ENCODE measurements around the gene SACM1L. TPM values are rescaled to one million over a fixed set of nuclear protein-coding genes. Genes with fewer than 3 reads are reported as not detected.

SACM1L gene
- total and polyA plus RNA-seq, 2 donors (not counting 3 experiments of a cell fraction or from before 2014, with no cell fraction given): 11.9 to 39.9 TPM

- peaks cover 2 to 9% of the 10 kb centered on the region in 2 experiments for H3K36me3 ChIP-seq (ENCODE audit: control insufficient read depth in 2 of 2, extremely low read depth in 1 of 2, insufficient read depth in 2 of 2, low read length in 2 of 2)
- H3K79me2 ChIP-seq (ENCODE audit: control insufficient read depth, insufficient read depth, low read length): no peaks in the 10 kb centered on the region
- FAIRE-seq (no peak), DNase-seq (ENCODE audit: low read depth, low spot score) (no peak)
- dilution Hi-C loops (cut with MboI; ENCODE audit: extremely low pct_ligation_motif_present, low sequenced_read_pairs): no loop called here
- no peak overlapping the region for H2AFZ ChIP-seq (ENCODE audit: low read depth, low read length)
- H3K9me1 ChIP-seq (replicated peaks; ENCODE audit: control insufficient read depth, extremely low read depth, insufficient read depth, low read length): no peaks in the 10 kb centered on the region
- H3K9ac ChIP-seq (replicated peaks; ENCODE audit: extremely low read depth, insufficient read depth, low read length): no peak overlapping the region
- no peaks in the 10 kb centered on the region for H3K9me3 ChIP-seq (replicated peaks; ENCODE audit: control insufficient read depth, insufficient read depth, low read length)
- no peaks in the 10 kb centered on the region for H4K20me1 ChIP-seq (replicated peaks; ENCODE audit: control insufficient read depth, extremely low read depth, insufficient read depth, low read length)
- ChIA-PET CTCF (no interaction called here), POLR2A (no interaction called here)
- H3K27me3 ChIP-seq (ENCODE audit: control insufficient read depth in 2 of 2, insufficient read depth in 2 of 2, low read length in 2 of 2): no peaks in the 10 kb centered on the region
- intact Hi-C loops (cut with micrococcal nuclease): no loop called here
- no peak overlapping the region for H3K4me2 ChIP-seq (ENCODE audit: insufficient read depth, low read length)
- TF ChIP-seq POLR2A (IDR thresholded peaks at IDR 0.05; ENCODE audit: low read depth, low read length) (no peak), FOS (IDR thresholded peaks at IDR 0.05; ENCODE audit: borderline replicate concordance, insufficient read depth, low read length) (no peak), POLR2AphosphoS5 (IDR thresholded peaks at IDR 0.05; ENCODE audit: insufficient read depth, low read depth, low read length) (no peak), CTCF (IDR thresholded peaks at IDR 0.05; ENCODE audit: extremely low read depth in 1 of 2, insufficient read depth in 1 of 2, low read depth in 1 of 2, low read length in 2 of 2) (no peak), MAX (IDR thresholded peaks at IDR 0.05; ENCODE audit: insufficient read depth, insufficient read length) (no peak), JUN (IDR thresholded peaks at IDR 0.05; ENCODE audit: borderline replicate concordance, insufficient read depth, insufficient read length, low read depth) (no peak), GATA2 (IDR thresholded peaks at IDR 0.05; ENCODE audit: insufficient read depth, insufficient read length, low read depth, low read length) (no peak), MYC (IDR thresholded peaks at IDR 0.05; ENCODE audit: low read depth, low read length) (no peak), EZH2 (IDR thresholded peaks at IDR 0.05; ENCODE audit: borderline replicate concordance, low read depth, low read length, severe bottlenecking) (no peak)
- BruUV-seq (replicated peaks): no TSS peak
- H3K27ac ChIP-seq (ENCODE audit: insufficient read depth, low read depth, low read length): no peak overlapping the region
- no peak overlapping the region for H3K4me3 ChIP-seq (replicated peaks in 1 of 3; ENCODE audit: insufficient read depth in 1 of 3, low read depth in 1 of 3, low read length in 3 of 3)
- H3K4me1 ChIP-seq (ENCODE audit: control insufficient read depth, extremely low read depth, insufficient read depth, low read length): no peaks in the 10 kb centered on the region
Observed at GRCh38 chr3:45751537-45752242, 62.5 kb downstream of the SACM1L start.

All from endothelial cell of umbilical vein (primary cell).